Esophagus squamous epithelium (tissue), 5 donors: ENCODE measurements around the gene SKI. TPM values are rescaled to one million over a fixed set of nuclear protein-coding genes. Genes with fewer than 3 reads are reported as not detected.

Experiments used
- DNase-seq: peaks from one replicate; lab custom pipeline; 2025; lab: John Stamatoyannopoulos, UW
- H3K27ac ChIP-seq, 4 donors: fragments of 200-600 bp; sonication (generic); one replicate each; pipeline ENCODE4 v1.5.1; 2016 to 2019; ENCODE audit warnings: mild to moderate bottlenecking in 1 of 4
- H3K27me3 ChIP-seq, 4 donors: fragments of 200-600 bp; sonication (generic); 1 replicate in 3 of 4; 2 replicates in 1 of 4; pipeline versions ENCODE4 v1.5.1 to v1.6.0; 2017 to 2021; ENCODE audit warnings: antibody characterized with exemption in 1 of 4
- H3K36me3 ChIP-seq, 3 donors: fragments of 200-600 bp; sonication (generic); one replicate each; pipeline ENCODE4 v1.5.1; 2016 to 2019
- H3K4me1 ChIP-seq, 3 donors: fragments of 200-600 bp; sonication (generic); one replicate each; pipeline ENCODE4 v1.5.1; 2017 to 2019
- H3K4me3 ChIP-seq, 4 donors: fragments of 200-600 bp; sonication (generic); 1 replicate in 3 of 4; 2 replicates in 1 of 4; pipeline ENCODE4 v1.5.1; 2016 to 2019; ENCODE audit warnings: mild to moderate bottlenecking in 2 of 4, moderate library complexity in 1 of 4
- H3K9me3 ChIP-seq, 3 donors: fragments of 200-600 bp; sonication (generic); one replicate each; pipeline ENCODE4 v1.5.1; 2016 to 2019
- CTCF ChIP-seq, 6 experiments: fragments of 450-650 bp in 4 of 6; fragments of 200-600 bp in 2 of 6; sonication (generic) in 2 of 6; IDR thresholded peaks; one replicate each; pipeline ENCODE4 v1.5.1; 2016 to 2019; ENCODE audit warnings: antibody characterized with exemption in 6 of 6, mild to moderate bottlenecking in 4 of 6, moderate library complexity in 4 of 6
- POLR2A ChIP-seq, 4 donors: fragments of 450-650 bp; IDR thresholded peaks; one replicate each; pipeline ENCODE4 v1.6.1; 2017; ENCODE audit warnings: antibody characterized with exemption in 4 of 4, mild to moderate bottlenecking in 4 of 4, moderate library complexity in 3 of 4
- WGBS, 2 donors: methylation state at CpG; one replicate each; pipeline ENCODE4 v1.1.5; 2018; 5-methylcytosine and 5-hydroxymethylcytosine counted together
- intact Hi-C: fragments of 100-400 bp; cut with DNase I; formaldehyde crosslinking; loops from one replicate; pipeline ENCODE4 v1.15.0; 2022
- total RNA-seq, 4 donors: library from RNA; depleted of rRNA; stranded (reverse); fragments of >200 nt; gene quantifications; one replicate each; pipeline ENCODE4 v1.1.0, GENCODE V29; 2016
- donor health status: DM: yes; HTN: yes; CAD: no.

The SKI gene
- total RNA-seq, 4 donors from 2014 or later: 18.2 to 38.8 (median 25.2) TPM

GRCh38 chr1:2215909-2216766 is 12.0 kb upstream of the SKI start:
- H3K4me1 ChIP-seq: peaks cover 34 to 59% (median 35%) of the 10 kb centered on the region in 3 donors
- 81 to 84% methylated on average over 3 of the region's 25 CpGs for WGBS, 2 donors
- TF ChIP-seq CTCF (IDR thresholded peaks at IDR 0.05): no peak
- no peaks in the 10 kb centered on the region for H3K27me3 ChIP-seq
- intact Hi-C loops: no loop called here
- no peaks in the 10 kb centered on the region for H3K9me3 ChIP-seq
- H3K36me3 ChIP-seq: no peaks in the 10 kb centered on the region
- H3K4me3 ChIP-seq: no peak overlapping the region
- H3K27ac ChIP-seq: no peak overlapping the region
- DNase-seq: no peak

GRCh38 chr1:2216767-2217058 is 11.4 kb upstream of the SKI start:
- Histone ChIP-seq H3K4me3 (no peak overlapping the region), H3K36me3 (no peaks in the 10 kb centered on the region), H3K4me1 (peaks cover 34 to 56% (median 35%) of the 10 kb centered on the region in 3 donors), H3K27me3 (no peaks in the 10 kb centered on the region), H3K27ac (no peak overlapping the region), H3K9me3 (no peaks in the 10 kb centered on the region)
- WGBS, 2 donors: 54 to 75% methylated on average over 2 to 4 of the region's 7 CpGs
- intact Hi-C loops: no loop called here
- TF ChIP-seq POLR2A (IDR thresholded peaks at IDR 0.05): no peak
- no peak for TF ChIP-seq CTCF (IDR thresholded peaks at IDR 0.05)
- DNase-seq: no peak

- Histone ChIP-seq H3K4me3 (no peak overlapping the region), H3K9me3 (no peaks in the 10 kb centered on the region), H3K36me3 (no peaks in the 10 kb centered on the region), H3K4me1 (peaks cover 0 to 21% (median 0%) of the 10 kb centered on the region in 3 donors), H3K27ac (peak overlapping the region in 1 of 4 donors; percentile 36), H3K27me3 (no peaks in the 10 kb centered on the region)
- 72 to 88% methylated on average over 3 of the region's 3 CpGs for WGBS, 2 donors
- TF ChIP-seq POLR2A (IDR thresholded peaks at IDR 0.05) (no peak), CTCF (IDR thresholded peaks at IDR 0.05) (no peak)
- no peak for DNase-seq
- intact Hi-C loops: no loop called here
These were observed 6.8 kb upstream of the SKI start for GRCh38 chr1:2221271-2221670.

GRCh38 chr1:2224170-2224584 is 3.9 kb upstream of the SKI start:
- H3K27me3 ChIP-seq: no peaks in the 10 kb centered on the region
- WGBS, 2 donors: 50 to 81% methylated on average over 2 to 4 of the region's 7 CpGs
- no peak for TF ChIP-seq CTCF (IDR thresholded peaks at IDR 0.05)
- TF ChIP-seq POLR2A (IDR thresholded peaks at IDR 0.05): no peak

GRCh38 chr1:2224631-2225428 is 3.3 kb upstream of the SKI start:
- WGBS, 2 donors: 48 to 74% methylated on average over 3 to 11 of the region's 18 CpGs
- no peak overlapping the region for H3K27ac ChIP-seq
- no peak for DNase-seq

More at GRCh38 chr1:2224170-2224584, 3.9 kb upstream of the SKI start:
- intact Hi-C loops: no loop called here
- no peak overlapping the region for H3K4me3 ChIP-seq
- no peak overlapping the region for H3K27ac ChIP-seq
- no peak for DNase-seq
- no peaks in the 10 kb centered on the region for H3K9me3 ChIP-seq
- no peaks in the 10 kb centered on the region for H3K36me3 ChIP-seq
- peaks cover 5 to 32% (median 9%) of the 10 kb centered on the region in 3 donors for H3K4me1 ChIP-seq

More at GRCh38 chr1:2224631-2225428, 3.3 kb upstream of the SKI start:
- no peak overlapping the region for H3K4me3 ChIP-seq
- no peaks in the 10 kb centered on the region for H3K27me3 ChIP-seq
- intact Hi-C loops: no loop called here
- no peaks in the 10 kb centered on the region for H3K9me3 ChIP-seq
- H3K36me3 ChIP-seq: no peaks in the 10 kb centered on the region
- TF ChIP-seq POLR2A (IDR thresholded peaks at IDR 0.05): no peak
- no peak for TF ChIP-seq CTCF (IDR thresholded peaks at IDR 0.05)
- peaks cover 8 to 34% (median 13%) of the 10 kb centered on the region in 3 donors for H3K4me1 ChIP-seq
